Right renal pelvis (tissue), 4 donors: ENCODE measurements around the gene KCNG3. TPM values are rescaled to one million over a fixed set of nuclear protein-coding genes. Genes with fewer than 3 reads are reported as not detected.
A peak's percentile ranks its signal among the peaks of the same experiment; 100 is the strongest.

Source experiments
- DNase-seq, 4 donors: peaks; one replicate each; pipeline ENCODE4 v3.0.0-alpha.2; 2013; ENCODE audit warnings: low read depth in 4 of 4, low spot score in 3 of 4, missing footprints in 1 of 4
- polyA plus RNA-seq, 4 donors: library from polyadenylated mRNA; unstranded; fragments of 120-200 nt; gene quantifications; one replicate each; pipeline ENCODE4 v1.2.1, GENCODE V29; 2013; ENCODE audit not compliant: insufficient read length in 4 of 4

Gene KCNG3, protein sequence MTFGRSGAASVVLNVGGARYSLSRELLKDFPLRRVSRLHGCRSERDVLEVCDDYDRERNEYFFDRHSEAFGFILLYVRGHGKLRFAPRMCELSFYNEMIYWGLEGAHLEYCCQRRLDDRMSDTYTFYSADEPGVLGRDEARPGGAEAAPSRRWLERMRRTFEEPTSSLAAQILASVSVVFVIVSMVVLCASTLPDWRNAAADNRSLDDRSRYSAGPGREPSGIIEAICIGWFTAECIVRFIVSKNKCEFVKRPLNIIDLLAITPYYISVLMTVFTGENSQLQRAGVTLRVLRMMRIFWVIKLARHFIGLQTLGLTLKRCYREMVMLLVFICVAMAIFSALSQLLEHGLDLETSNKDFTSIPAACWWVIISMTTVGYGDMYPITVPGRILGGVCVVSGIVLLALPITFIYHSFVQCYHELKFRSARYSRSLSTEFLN
- under 1 TPM; 0.47 to 0.89 (median 0.66) TPM for polyA plus RNA-seq

DNA sequence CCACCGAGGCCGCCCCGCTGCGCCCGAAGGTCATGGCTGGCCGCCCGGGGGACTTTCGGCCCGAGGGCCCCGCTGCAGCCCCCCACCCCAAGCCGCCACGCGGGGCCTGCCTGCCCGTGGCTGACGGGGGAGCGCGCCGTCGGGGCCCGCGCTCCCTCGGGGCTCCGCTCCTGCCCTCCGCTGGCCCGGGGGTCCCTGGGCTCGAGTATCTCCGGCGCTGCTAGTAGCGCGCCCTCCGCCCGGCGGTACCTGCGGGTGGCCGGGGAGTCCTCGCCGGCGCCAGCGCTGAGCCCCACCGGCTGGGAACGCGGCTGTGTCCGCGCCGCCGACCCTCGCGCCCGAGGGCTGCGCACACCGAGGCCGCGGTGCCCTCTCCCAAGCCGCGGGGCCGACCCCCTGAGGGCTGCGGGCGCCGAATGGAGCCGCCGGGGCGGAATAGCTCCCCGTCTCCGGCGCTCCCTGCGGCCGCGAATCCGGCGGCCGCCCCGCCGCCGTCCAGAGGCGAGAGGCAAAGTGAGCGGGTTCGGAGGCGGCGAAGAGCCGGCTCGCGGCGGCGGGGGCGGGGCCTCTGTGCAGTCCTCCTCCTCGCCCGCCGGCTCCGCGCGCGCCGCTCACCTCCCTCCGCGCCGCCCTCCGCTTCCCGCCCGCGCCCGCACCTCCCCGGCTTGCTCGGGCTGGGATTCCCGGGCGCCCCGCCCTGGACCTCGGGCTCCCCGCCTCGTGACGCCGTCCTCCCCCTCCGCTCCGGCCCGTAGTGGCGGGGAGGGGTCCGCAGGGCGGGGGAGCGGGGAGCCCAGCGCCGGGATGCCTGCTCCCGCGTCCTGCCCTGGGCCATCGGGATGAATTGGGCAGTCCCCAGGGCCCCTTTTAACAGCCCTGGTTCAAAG lies at the start of gene KCNG3:
Gene KCNG3 (minus strand): TSS at position 515 of the 887 bp plus-strand sequence. CDS start 481 bp downstream, at position 34.
- DNase-seq, result no peak

GRCh38 chr2:42542871-42543270 lies 49.1 kb upstream of the KCNG3 start:
- DNase-seq, result no peak

DNA sequence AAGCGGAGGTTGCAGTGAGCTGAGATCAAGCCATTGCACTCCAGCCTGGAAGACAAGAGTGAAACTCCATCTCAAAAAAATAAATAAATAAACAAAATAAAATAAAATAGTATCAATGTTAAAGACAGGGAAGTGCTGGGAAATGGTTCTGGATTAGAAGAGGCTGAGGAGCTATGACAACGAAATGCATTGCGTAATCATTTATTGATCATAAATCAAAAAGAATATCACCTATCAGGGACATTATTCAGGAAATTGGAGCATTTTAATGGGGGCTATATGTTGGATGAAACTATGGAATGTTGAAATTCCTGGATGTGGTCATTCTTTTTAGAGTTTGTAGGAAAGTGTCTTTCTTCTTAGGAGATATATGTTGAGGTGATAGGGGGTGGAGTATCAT lies 43.7 kb upstream of the KCNG3 start:
- DNase-seq, result no peak

DNA sequence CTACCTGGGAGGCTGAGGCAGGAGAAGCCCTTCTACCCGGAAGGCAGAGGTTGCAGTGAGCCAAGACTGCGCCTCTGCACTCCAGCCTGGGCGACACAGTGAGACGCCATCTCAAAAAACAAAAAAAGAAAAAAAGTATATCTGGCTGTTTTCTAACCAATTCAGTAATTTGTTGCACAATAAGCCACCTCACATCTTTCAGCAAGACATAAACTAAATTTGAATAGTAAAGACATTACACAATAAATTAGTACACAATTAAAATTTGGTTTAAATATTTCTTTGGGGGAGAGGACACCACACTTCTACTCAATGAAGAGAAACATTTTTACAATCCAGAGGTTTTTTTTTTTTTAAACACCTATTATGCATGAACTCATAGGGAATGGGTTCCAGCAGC lies 38.6 kb upstream of the KCNG3 start:
- no peak for DNase-seq

GRCh38 chr2:42523341-42523740 lies 29.6 kb upstream of the KCNG3 start:
- DNase-seq, result no peak

- no peak for DNase-seq
Measured at GRCh38 chr2:42522035-42522434, 28.3 kb upstream of the KCNG3 start.

DNA sequence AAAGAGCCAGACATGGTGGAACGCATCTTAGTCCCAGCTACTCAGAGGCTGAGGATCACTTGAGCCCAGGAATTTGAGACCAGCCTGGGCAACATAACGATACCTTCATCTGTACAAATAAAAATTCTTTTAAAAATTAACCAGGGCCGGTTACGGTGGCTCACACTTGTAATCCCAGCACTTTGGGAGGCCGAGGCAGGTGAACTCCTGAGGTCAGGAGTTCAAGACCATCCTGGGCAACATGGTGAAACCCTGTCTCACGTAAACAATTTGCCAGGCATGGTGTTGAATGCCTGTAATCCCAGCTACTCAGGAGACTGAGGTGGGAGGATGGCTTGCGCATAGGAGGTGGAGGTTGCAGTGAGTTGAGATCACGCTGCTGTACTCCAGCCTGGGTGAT lies 25.8 kb upstream of the KCNG3 start:
- DNase-seq, result no peak

DNA sequence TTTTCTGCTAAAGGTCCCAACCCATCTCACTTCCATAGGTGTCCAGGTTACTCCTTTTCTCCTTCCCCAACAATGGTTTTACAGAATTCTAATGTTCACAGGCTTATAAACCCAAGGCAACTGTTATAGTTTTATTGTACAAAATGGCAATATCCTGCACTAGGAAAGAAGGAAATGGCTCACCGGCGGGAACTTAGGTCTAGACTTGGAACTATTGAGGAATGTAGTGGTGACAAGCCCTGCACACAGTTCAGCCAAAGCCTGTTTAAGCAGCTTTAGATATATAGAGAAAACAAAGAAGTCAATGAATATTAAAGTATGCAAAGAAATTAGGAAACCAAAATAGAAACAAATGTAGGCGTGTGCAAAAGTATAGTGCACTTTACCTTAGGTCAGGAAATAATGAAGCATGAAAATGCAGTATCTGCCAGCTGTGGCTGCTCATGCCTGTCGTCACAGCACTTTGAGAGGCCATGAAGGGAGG lies 22.7 kb upstream of the KCNG3 start:
- no peak for DNase-seq

- DNase-seq, result no peak
Measured at GRCh38 chr2:42513252-42513918, 19.6 kb upstream of the KCNG3 start.

DNA sequence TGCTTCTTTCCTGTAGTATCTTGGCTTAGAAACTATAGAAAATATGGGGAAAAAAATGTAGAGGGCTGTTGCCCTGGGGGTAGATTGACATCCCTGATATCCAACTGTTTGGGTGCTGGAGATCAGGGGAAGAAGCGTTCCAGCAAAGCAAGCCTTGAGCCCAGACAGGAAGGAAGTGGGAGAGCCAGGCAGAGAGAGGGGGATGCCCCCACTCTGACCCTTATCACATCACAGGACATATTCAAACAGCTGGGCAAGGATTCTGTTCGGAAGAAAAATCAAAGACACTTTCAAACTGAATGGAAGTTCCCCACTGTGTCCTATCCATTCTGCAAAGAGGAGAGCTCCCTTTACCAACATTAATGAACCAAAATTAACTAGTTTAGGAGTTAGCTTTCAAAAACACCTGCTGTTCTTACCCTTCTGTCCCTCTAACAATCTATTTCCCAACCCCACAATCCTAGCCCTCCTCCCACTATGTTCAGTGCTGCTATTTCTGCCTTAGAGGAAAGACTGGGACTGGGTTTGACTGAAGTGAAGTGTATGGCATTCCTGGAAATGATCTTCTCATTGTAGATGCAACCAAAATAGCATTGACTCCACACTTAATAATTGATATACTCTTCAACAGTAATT lies 16.9 kb upstream of the KCNG3 start:
- no peak for DNase-seq

- no peak for DNase-seq
Measured at GRCh38 chr2:42510191-42510590, 16.4 kb upstream of the KCNG3 start.

GRCh38 chr2:42504364-42505230 lies 10.8 kb upstream of the KCNG3 start:
- no peak for DNase-seq

GRCh38 chr2:42503291-42503690 lies 9.5 kb upstream of the KCNG3 start:
- no peak for DNase-seq

GRCh38 chr2:42498497-42498896 lies 4.7 kb upstream of the KCNG3 start:
- DNase-seq, result no peak

DNA sequence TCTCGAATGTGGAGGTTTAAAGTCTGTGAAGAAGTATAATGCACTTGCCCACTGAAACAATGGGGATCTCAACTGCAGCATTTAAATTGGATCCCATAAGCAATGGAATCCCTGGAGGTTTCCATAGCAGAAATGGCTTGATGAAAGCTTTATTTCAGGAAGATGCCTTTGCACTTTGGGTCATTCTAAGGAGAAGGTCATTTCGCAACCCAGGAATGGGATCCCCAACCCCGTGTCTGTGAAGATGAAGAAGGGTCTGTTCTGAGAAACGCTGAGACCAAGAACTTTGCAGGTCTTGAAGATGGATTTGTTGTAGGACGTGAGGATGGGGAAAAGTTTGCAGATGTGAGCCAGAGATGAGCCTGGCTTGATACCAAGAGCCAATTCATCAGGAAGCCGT lies 1.8 kb upstream of the KCNG3 start:
- DNase-seq, result no peak

DNA sequence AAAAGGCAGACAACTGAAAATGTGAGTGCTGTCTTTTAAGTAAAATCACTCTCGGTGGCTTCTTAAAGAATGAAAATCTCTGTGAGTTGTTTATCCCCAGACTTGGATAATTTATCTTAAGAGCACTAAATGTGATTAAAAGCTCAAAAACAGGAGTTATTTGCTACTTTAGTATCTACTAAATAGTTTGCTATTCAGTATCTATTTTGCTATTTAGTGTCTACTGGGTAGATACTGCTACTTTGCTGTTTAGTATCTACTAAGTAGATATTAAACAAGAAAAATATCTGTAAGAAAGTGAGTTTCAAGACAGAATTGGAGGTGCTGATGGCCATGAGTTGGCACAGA lies 1.4 kb upstream of the KCNG3 start:
- DNase-seq, result no peak

GRCh38 chr2:42494355-42495233 lies 812 bp upstream of the KCNG3 start:
- DNase-seq, result peak; percentile 72 to 86 (median 78)

GRCh38 chr2:42492691-42493467 lies 903 bp downstream of the KCNG3 start:
- DNase-seq, result no peak
